ENCODE measurements around the gene PLD5. TPM values are rescaled to one million over a fixed set of nuclear protein-coding genes. Genes with fewer than 3 reads are reported as not detected.

Gene PLD5
- total and polyA plus RNA-seq, 7 donors: 0.03 to 0.92 (median 0.22) TPM; not detected in 4

GRCh38 chr1:242146652-242147051, 377.8 kb downstream of the PLD5 start:
- Histone ChIP-seq H3K9me3 (peaks cover 3% of the 10 kb centered on the region), H3K4me1 (no peaks in the 10 kb centered on the region), H3K36me3 (ENCODE audit: insufficient read depth in 1 of 2, low read depth in 1 of 2) (no peaks in the 10 kb centered on the region), H3K27me3 (ENCODE audit: insufficient read depth in 3 of 3, low read length in 2 of 3) (no peaks in the 10 kb centered on the region), H3K27ac (no peak overlapping the region), H3K4me3 (no peak overlapping the region)
- TF ChIP-seq, protein P1, sequence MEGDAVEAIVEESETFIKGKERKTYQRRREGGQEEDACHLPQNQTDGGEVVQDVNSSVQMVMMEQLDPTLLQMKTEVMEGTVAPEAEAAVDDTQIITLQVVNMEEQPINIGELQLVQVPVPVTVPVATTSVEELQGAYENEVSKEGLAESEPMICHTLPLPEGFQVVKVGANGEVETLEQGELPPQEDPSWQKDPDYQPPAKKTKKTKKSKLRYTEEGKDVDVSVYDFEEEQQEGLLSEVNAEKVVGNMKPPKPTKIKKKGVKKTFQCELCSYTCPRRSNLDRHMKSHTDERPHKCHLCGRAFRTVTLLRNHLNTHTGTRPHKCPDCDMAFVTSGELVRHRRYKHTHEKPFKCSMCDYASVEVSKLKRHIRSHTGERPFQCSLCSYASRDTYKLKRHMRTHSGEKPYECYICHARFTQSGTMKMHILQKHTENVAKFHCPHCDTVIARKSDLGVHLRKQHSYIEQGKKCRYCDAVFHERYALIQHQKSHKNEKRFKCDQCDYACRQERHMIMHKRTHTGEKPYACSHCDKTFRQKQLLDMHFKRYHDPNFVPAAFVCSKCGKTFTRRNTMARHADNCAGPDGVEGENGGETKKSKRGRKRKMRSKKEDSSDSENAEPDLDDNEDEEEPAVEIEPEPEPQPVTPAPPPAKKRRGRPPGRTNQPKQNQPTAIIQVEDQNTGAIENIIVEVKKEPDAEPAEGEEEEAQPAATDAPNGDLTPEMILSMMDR (IDR thresholded peaks at IDR 0.05): no peak
- intact Hi-C loops (cut with DNase I): no loop called here
- WGBS, 3 donors: 39 to 49% (median 42%) methylated on average over 3 of the region's 3 CpGs
- ATAC-seq (no peak), DNase-seq (no peak)

DNA sequence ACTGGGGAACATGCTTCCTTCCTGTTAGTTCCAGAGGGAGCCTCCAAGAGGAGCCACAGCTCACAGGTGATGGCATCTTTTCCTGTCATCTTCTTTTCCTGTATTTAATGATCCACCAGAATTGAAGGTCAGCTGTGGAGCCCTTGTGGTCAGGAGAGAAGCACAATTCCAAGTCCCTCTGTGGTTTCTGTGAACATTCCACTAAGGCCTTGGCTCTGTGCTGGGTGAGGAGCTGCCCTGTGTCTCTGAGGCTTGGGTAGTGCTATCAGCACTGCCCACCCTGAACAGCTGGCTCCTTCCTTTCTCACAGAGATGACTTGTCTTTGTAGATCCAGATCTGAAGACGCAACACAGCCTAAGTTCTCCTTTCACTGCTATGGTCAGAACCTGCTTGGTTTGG, 383.7 kb downstream of the PLD5 start:
- WGBS, 3 donors: 58 to 74% (median 62%) methylated on average over 1 of the region's 1 CpG
- no peaks in the 10 kb centered on the region for H3K36me3 ChIP-seq (ENCODE audit: insufficient read depth in 1 of 2, low read depth in 1 of 2)
- no peaks in the 10 kb centered on the region for H3K9me3 ChIP-seq
- no peaks in the 10 kb centered on the region for H3K27me3 ChIP-seq (ENCODE audit: insufficient read depth in 3 of 3, low read length in 2 of 3)
- no peak overlapping the region for H3K4me3 ChIP-seq
- intact Hi-C loops (cut with DNase I): no loop called here
- H3K27ac ChIP-seq: no peak overlapping the region
- no peak for ATAC-seq
- TF ChIP-seq, protein P1 (IDR thresholded peaks at IDR 0.05): no peak
- no peaks in the 10 kb centered on the region for H3K4me1 ChIP-seq
- no peak for DNase-seq

- Histone ChIP-seq H3K9me3 (no peaks in the 10 kb centered on the region), H3K36me3 (ENCODE audit: insufficient read depth in 1 of 2, low read depth in 1 of 2) (no peaks in the 10 kb centered on the region), H3K27me3 (ENCODE audit: insufficient read depth in 3 of 3, low read length in 2 of 3) (no peaks in the 10 kb centered on the region), H3K4me1 (no peaks in the 10 kb centered on the region), H3K27ac (no peak overlapping the region), H3K4me3 (no peak overlapping the region)
- 61 to 73% (median 70%) methylated on average over 4 of the region's 4 CpGs for WGBS, 3 donors
- intact Hi-C loops (cut with DNase I): no loop called here
- DNase-seq (no peak), ATAC-seq (no peak)
- TF ChIP-seq, protein P1 (IDR thresholded peaks at IDR 0.05): no peak
These were observed 384.5 kb downstream of the PLD5 start for GRCh38 chr1:242139986-242140385.

GRCh38 chr1:242139442-242139841, 385.1 kb downstream of the PLD5 start:
- ATAC-seq: no peak
- WGBS, 3 donors: 69 to 72% (median 70%) methylated on average over 6 of the region's 6 CpGs

DNA sequence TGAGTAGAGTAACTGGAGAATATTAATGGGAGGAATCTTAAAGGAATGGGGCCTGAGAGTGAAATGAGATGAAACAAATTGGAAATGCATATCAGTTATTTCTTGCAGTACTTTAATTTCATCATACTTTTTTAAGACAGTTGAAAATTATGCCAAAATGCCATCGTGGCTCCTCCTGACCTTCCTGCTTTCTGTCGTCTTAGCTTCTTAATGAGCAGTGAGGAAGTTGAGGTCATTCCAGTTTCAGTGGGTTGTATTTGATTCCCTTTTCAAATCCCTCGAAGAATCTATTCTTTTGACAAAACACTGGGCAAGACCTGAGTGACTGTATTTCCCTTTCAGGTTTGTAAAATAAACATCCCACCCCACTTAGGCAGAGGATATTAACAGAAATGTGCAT, 390.7 kb downstream of the PLD5 start:
- no peaks in the 10 kb centered on the region for H3K9me3 ChIP-seq
- intact Hi-C loops (cut with DNase I): no loop called here
- H3K4me1 ChIP-seq: no peaks in the 10 kb centered on the region
- WGBS, 3 donors: 44 to 62% (median 53%) methylated on average over 3 of the region's 3 CpGs
- H3K27me3 ChIP-seq (ENCODE audit: insufficient read depth in 3 of 3, low read length in 2 of 3): no peaks in the 10 kb centered on the region
- TF ChIP-seq, protein P1 (IDR thresholded peaks at IDR 0.05): no peak
- no peak overlapping the region for H3K4me3 ChIP-seq
- no peaks in the 10 kb centered on the region for H3K36me3 ChIP-seq (ENCODE audit: insufficient read depth in 1 of 2, low read depth in 1 of 2)
- ATAC-seq: no peak
- no peak for DNase-seq
- no peak overlapping the region for H3K27ac ChIP-seq

More at GRCh38 chr1:242139442-242139841, 385.1 kb downstream of the PLD5 start:
- intact Hi-C loops (cut with DNase I): no loop called here
- DNase-seq: no peak
- H3K9me3 ChIP-seq: no peaks in the 10 kb centered on the region
- H3K27me3 ChIP-seq (ENCODE audit: insufficient read depth in 3 of 3, low read length in 2 of 3): no peaks in the 10 kb centered on the region
- H3K4me3 ChIP-seq: no peak overlapping the region
- TF ChIP-seq, protein P1 (IDR thresholded peaks at IDR 0.05): no peak
- H3K4me1 ChIP-seq: no peaks in the 10 kb centered on the region
- no peaks in the 10 kb centered on the region for H3K36me3 ChIP-seq (ENCODE audit: insufficient read depth in 1 of 2, low read depth in 1 of 2)
- H3K27ac ChIP-seq: no peak overlapping the region
